SK-MEL-5 (cell line): ENCODE data around the gene FBXO8. TPM values are rescaled to one million over a fixed set of nuclear protein-coding genes. Genes with fewer than 3 reads are reported as not detected.
"Not testable (repeated sequence)": the region's sequence is repeated elsewhere in the genome, so short reads cannot be mapped to it uniquely, and the experiment has no call there.

Source experiments
- DNase-seq: peaks from one replicate; pipeline ENCODE4 v3.0.0-alpha.2; 2016; ENCODE audit warnings: low read depth, low spot score
- in situ Hi-C: cut with HindIII; loops from 2 replicates; pipeline ENCODE4 v1.10.0; 2016; ENCODE audit warnings: low sequenced_read_pairs, high pct_unique_total_duplicates, low pct_unique_long_range_greater_than_20kb
- total RNA-seq: library from RNA; depleted of rRNA; stranded (reverse); fragments of >200 nt; shearing (Covaris generic); gene quantifications from 2 replicates; pipeline ENCODE4 v1.2.3, GENCODE V29; 2014

FBXO8 gene
- total RNA-seq, 1 experiment from 2014 or later = 35.2 TPM

DNA sequence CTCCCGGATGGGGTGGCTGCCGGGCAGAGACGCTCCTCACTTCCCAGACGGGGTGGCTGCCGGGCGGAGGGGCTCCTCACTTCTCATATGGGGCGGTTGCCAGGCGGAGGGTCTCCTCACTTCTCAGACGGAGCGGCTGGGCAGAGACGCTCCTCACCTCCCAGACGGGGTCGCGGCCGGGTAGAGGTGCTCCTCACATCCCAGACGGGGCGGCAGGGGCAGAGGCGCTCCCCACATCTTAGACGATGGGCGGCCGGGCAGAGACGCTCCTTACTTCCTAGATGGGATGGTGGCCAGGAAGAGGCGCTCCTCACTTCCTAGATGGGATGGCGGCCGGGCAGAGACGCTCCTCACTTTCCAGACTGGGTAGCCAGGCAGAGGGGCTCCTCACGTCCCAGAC lies 11.7 kb upstream of the FBXO8 start:
- in situ Hi-C loops, DNase-seq: not testable (repeated sequence)

DNA sequence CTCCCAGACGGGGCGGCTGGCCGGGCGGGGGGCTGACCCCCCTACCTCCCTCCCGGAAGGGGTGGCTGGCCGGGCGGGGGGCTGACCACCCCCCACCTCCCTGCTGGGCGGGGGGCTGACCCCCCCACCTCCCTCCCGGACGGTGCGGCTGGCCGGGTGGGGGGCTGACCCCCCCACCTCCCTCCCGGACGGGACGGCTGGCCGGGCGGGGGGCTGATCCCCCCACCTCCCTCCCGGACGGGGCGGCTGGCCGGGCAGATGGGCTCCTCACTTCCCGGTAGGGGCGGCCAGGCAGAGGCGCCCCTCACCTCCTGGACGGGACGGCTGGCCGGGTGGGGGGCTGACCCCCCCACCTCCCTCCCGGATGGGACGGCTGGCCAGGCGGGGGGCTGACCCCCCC lies 11.2 kb upstream of the FBXO8 start:
- in situ Hi-C loops = not testable (repeated sequence)

DNA sequence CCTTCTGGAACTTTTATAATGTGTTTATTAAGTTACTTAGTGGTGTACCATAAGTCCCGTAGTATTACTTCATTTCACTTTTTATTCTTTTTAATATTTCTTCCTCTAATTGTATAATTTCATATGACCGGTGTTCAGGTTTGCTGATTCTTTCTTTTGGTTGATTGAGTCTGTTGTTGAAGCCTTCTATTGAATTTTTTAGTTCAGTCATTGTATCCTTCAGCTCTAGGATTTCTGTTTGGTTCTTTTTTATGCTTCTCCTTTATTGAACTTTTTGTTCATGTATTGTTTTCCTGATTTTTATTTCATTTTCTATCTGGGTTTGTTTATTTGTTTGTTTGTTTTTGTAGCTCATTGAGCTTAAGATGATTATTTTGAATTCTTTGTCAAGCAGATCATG lies 9.0 kb upstream of the FBXO8 start:
- in situ Hi-C loops = no loop called here
- DNase-seq = no peak

More for the DNA sequence above, 11.2 kb upstream of the FBXO8 start:
- not testable (repeated sequence) for DNase-seq

DNA sequence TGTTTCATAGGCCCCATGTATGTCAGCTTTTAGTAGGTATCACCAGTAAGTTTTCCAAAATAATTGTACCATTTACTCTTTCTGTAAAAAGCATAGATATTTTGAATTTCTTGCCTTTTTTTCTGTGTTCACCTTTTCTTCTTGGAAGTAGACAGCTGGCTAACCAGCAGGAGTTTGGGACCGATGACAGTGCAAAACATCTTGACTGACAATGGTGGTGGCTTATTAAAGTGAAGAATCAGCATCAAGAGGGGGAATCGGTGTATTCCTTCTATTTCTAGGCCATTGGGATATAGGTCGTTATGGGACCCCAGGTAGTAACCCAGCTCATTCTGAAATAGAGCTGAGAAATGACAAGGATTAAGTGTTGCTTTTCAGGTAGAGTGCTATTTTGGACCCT lies 3.4 kb upstream of the FBXO8 start:
- in situ Hi-C loops = no loop called here
- no peak for DNase-seq

DNA sequence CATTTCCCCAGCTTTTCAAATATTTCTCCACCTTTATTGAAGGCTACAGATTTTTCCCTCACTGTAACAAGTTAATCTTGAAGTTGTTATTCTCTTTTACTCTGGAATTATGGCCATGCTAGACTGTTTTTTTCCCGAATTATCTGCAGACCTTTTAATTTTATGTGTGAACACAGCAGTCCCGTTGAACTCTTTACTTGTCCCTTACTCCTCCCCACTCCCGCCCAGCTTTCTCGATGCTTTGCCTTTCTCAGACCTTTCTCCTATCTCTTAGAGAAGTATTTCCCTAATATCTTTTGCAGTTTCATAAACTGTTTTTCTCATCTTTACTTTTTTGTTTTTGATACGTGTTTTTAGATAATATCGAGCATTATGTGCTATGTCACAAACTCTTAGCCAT lies 1.0 kb upstream of the FBXO8 start:
- in situ Hi-C loops = no loop called here
- DNase-seq = no peak

DNA sequence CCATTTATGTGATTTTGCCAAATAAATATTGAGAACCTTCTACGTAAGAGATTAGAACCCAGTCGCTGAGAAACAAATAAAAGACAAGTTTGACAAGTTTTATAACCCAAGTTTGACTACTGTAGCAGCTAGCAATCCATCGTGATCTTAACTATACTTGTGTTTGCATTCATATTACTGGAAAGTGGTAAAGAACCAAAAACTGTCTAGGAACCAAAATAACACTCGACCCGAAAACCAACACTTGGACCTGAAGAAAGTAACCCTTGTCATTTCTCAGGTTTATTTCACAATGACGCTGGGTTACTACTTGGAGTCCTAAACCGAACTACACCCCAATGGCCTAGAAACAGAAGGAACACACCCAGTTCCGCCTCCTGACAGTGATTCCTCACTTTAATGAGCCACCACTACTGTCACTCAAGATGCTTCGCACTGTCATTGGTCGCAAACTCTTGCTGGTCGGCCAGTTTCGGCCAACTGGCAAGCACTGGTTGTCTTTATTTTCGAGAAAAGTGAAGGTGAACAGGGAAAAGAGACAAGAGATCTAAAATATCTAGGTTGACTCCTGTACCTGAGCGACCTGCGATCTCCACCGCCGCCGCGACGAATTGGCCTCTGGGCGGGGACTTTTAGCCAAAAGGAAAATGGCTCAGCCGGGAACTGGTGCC lies 496 bp downstream of the FBXO8 start:
- peak; percentile 96 for DNase-seq
- in situ Hi-C loops = no loop called here

DNA sequence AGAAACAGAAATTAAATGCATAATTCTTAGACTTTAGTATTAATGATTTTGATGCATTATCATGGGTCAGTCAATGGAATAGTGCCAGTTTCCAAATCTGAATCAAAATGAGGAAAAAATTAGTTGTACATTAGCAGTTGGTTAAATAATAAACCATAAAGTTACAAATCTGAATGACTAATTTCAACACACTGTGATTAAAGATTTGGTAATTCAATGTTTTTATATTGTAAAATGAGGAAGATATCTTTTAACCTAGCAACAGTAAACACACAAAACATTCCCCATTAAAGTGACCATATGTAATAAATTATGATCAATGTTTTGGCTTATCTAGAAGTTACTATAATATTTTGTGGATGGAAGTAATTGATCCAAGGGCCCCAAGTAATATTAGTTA lies 1.6 kb downstream of the FBXO8 start:
- in situ Hi-C loops = no loop called here
- DNase-seq = no peak

DNA sequence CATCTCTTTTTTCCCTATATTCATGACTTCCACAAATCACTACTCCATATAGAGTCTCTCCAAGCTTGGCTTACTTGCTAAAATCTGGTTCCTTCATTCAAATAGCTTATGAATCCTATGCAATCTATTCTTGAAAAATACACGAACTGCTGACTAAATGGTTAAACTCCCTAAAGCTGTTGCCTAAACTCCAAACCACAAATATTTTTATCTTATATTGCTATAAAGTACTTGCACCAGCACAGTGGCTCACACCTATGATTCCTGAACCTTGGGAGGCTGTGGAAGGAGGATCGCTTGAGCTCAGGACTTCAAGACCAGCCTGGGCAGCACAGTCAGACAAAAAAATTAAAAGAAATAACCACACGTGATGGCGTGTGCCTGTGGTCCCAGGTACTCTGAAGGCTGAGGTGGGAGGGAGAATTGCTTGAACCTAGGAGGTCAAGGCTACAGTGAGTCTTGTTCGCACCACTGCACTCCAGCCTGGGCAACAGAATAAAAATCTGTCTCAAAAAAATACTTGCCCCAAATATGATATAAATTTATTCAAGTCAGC lies 2.2 kb downstream of the FBXO8 start:
- in situ Hi-C loops = no loop called here
- no peak for DNase-seq

DNA sequence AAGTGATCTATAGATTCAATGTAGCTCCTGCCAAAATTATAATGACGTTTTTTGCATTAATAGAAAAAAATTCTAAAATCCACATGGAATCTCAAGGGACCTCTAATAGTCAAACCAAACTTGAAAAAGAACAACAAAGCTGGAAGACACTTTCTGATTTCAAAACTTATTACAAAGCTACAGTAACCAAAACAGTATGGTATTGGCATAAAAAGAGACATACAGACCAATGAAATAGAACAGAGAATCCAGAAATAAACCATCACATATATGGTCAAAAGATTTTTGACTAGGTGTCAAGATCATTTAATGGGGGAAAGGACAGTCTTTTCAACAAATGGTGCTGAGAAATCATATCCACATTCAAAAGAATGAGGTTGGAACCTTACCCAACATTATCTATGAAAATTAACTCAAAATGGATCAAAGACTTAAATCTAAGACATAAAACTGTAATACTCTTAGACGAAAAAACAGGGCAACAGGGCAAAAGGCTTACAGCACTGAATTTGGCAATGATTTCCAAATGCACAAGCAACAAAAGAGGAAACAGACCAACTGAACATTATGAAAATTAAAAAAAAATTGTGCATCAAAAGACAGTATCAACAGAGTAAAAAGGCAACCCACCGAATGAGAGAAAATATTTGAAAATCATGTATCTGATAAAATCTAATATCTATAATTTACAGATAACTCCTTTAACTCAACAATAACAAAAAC lies 3.9 kb downstream of the FBXO8 start:
- in situ Hi-C loops = no loop called here
- DNase-seq = no peak

DNA sequence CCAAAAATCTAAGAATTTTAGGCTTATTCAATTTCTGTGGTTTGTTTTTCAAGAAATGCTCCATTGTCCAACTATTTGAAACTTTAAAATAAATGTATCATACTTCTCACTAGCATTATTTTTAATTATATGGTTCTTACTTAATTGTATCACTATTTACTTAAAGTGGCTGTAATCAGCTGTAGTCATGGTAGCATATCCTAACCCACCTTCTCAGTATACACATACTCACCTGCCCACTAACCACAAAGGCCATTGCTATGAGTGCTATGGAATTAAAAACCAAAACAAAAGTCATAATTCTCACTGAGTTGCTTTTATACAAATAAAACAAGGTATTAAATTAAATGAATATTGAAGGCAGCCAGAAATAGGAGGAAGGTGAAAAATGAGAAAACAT lies 5.0 kb downstream of the FBXO8 start:
- in situ Hi-C loops = no loop called here
- no peak for DNase-seq

DNA sequence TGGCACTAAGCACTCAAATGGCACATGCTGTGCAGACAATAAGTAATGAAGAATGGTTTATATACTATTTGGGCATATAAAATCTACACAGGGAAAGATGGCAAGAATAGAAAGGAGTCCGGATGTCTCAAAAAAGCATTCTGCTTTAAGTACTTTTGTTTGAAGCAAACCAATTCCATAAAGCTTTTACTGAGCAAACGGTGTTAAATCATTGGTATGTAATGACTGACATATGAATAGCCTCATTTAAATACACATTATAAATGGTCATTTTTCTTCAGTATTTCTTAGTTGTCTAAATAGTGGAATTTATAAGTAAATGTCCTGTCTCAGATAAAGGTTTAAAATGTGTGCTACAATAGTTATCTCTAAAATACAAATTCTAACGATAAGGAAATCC lies 6.0 kb downstream of the FBXO8 start:
- in situ Hi-C loops = no loop called here
- no peak for DNase-seq

DNA sequence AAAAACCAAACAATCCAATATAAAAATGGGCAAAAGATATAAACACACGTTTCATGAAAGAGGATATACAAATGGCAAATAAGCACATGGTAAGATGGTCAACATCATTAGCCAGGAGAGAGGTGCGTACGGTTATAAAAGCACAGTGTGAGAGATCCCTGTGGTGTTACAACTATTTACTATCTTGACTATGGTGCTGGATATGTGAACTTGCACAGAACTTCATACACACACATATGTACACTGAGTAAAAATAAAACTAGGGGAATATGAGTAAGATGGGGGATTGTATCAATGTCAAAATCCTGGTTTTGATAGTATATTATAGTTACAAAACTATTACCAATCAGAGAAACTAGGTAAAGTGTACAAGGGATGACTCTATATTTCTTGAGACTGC lies 8.4 kb downstream of the FBXO8 start:
- DNase-seq = no peak
- in situ Hi-C loops = no loop called here

DNA sequence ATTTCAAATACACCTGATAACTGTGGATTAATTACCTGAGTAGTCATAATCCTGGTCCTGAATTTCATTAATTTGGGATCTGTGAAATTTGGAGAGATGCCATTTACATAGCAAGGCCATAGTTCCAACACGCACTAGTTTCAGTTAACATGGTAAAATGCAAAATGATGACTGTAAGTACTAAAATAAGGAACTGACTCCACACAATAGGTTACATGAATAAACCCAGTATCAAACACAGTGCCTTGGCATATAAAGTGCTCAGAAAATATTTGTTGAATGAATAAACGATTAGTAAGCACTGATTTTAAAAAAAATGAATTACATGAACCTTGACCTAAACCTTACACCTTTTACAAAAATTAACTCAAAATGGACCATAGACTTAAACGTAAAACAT lies 9.0 kb downstream of the FBXO8 start:
- in situ Hi-C loops = no loop called here
- DNase-seq = no peak

DNA sequence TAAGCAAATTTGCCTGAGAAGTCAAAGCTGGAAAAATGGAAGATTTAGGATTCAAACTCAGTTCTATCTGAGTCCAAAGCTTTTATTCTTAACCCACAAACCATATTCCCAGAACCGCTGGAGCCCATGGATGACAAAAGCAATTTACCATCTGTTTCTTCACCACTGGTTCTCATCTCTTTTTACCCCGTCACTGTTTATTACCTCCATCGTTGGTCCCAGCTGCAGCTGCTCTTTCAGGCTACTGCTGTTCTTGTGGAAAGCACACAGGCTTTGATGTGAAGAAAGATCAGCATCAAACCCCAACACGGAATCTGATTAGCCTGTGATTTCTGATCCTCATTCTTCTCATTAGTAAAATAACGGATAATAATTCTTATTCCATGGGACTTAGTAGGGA lies 9.5 kb downstream of the FBXO8 start:
- no peak for DNase-seq
- in situ Hi-C loops = no loop called here

DNA sequence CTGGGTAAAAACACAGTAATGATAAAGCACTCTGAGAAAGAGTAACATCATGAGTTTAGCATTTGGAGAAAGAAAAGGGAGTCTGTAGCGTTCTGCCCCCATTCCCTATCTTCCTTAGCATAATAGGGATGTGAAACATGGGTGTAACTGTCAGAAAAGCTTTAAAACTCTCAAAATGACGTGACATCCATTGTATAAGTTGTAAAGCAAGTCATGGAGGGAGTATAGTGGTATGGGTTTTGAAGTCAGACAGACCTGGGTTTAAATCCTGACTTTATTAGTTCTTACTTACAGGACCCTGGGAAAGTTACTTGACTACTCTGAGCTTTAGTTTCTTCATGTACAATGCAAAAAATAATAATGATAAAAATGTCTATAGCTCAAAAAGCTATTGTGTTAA lies 17.1 kb downstream of the FBXO8 start:
- in situ Hi-C loops = no loop called here
- DNase-seq = no peak

DNA sequence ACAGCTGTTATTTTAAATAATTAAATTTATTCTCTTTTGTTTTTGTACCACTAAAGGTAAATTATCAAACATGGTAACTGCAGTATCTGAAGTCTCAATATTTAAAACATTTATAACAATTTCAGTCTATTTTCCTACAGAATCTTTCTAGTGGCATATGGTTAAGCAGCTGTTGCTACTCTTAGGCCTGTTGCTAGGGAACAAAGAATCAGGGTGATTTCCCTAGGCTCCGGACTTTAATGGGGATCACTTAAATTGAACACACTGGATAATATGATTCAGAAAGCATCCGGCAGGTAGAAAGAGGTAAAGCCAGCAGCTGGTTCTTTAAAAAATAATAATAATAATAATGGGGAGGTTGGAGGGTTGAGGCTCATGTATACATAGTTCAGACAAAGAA lies 17.6 kb downstream of the FBXO8 start:
- in situ Hi-C loops = no loop called here
- DNase-seq = no peak

DNA sequence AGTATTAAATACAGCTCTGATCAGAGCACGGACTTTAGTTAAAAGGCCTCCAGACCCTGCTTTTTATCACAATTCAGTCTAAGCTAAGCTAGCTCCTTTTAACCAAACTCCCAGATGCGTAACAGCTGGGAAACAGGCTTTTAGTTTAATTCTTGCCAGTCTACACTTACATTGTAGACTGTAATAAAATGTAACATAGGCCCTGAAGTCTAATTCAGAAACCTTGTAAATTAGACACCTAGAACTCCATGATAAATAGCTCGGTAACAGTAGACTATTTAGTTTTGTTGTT lies 20.1 kb downstream of the FBXO8 start:
- DNase-seq = no peak
- in situ Hi-C loops = no loop called here

DNA sequence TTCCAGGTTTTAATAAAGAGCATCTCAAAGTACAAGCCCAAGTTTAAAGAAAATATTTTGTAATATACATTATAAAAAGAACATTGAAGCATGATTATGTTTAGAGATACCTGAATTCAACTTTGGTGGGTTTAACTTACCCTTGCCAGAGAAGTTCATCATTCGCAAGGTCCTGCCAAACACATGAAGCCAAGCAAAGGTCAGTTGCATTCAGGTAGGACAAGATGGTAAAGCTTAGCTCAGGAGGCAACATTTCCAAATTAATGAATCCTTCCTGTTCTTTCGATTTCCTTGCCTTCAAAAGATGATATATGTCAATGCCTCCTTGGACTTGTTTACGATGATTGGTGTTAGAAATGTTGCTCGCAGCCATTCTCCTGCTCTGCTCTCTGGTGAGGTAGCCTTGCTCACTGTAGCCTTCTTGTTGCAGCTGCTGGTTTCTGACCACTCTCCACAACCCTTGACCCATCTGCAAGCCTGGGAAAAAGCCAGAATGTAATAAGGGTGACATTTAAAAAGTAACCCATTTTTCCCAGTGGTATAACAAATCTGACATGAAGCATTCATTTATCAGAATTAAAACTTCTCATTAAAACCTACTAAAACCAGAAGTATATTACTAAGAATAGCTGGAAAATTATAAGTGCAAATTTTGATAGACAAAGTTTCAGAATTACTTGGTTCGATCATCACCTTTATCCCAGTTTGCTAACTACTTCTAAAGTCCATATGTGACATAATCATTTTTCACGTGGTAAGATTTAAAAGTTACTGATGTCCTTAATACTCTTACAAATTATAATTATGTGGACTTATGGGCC lies 20.6 kb downstream of the FBXO8 start:
- in situ Hi-C loops = no loop called here

DNA sequence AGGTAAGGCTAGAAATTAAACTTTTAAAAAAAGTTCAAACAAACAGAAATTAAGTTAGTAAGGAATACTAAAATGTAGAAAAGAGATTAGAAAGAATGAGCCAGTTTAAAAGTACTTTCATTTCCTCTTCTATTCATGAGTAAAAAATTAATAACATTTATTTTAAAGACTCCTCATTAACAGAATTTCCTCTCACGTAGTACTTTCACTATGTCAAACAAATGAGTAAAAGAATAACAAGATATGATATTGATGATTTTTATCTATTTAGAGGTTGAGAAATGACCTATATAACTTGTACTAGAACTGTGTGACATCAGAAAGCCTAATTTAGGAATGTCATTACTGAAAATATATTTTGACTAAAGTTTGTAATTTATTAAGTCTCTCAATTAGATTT lies 22.0 kb downstream of the FBXO8 start:
- in situ Hi-C loops = not testable (repeated sequence)

More for the DNA sequence above, 20.6 kb downstream of the FBXO8 start:
- DNase-seq = no peak

More for the DNA sequence above, 22.0 kb downstream of the FBXO8 start:
- not testable (repeated sequence) for DNase-seq
